ENCODE measurements around the gene CAB39L. TPM values are rescaled to one million over a fixed set of nuclear protein-coding genes. Genes with fewer than 3 reads are reported as not detected.

The CAB39L gene
- total and polyA plus RNA-seq, 2 donors (not counting 3 experiments of a cell fraction or from before 2014, with no cell fraction given): 3.1 to 7.2 TPM

- H3K9ac ChIP-seq (replicated peaks; ENCODE audit: extremely low read depth, insufficient read depth, low read length): no peak overlapping the region
- dilution Hi-C loops (cut with MboI; ENCODE audit: extremely low pct_ligation_motif_present, low sequenced_read_pairs): no loop called here
- POLR2A ChIA-PET: no interaction called here
- H3K4me3 ChIP-seq (replicated peaks in 1 of 3; ENCODE audit: insufficient read depth in 1 of 3, low read depth in 1 of 3, low read length in 3 of 3): no peak overlapping the region
- DNase-seq (ENCODE audit: low read depth, low spot score) (no peak), FAIRE-seq (no peak)
- H3K36me3 ChIP-seq (ENCODE audit: control insufficient read depth in 2 of 2, extremely low read depth in 1 of 2, insufficient read depth in 2 of 2, low read length in 2 of 2): no peaks in the 10 kb centered on the region
- no peaks in the 10 kb centered on the region for H4K20me1 ChIP-seq (replicated peaks; ENCODE audit: control insufficient read depth, extremely low read depth, insufficient read depth, low read length)
- intact Hi-C loops (cut with micrococcal nuclease): no loop called here
- H3K9me1 ChIP-seq (replicated peaks; ENCODE audit: control insufficient read depth, extremely low read depth, insufficient read depth, low read length): no peaks in the 10 kb centered on the region
- CTCF ChIA-PET: interaction anchor here (0.7 to 1.6 kb wide), 6 partner anchors 8 to 126 kb away, joined by 3 to 4 read pairs (median 3); partner anchors contain the start of genes CAB39L and SETDB2
- no peak for TF ChIP-seq POLR2AphosphoS5 (IDR thresholded peaks at IDR 0.05; ENCODE audit: insufficient read depth, low read depth, low read length)
- no peak for TF ChIP-seq EZH2 (IDR thresholded peaks at IDR 0.05; ENCODE audit: borderline replicate concordance, low read depth, low read length, severe bottlenecking)
- TF ChIP-seq, protein P1, sequence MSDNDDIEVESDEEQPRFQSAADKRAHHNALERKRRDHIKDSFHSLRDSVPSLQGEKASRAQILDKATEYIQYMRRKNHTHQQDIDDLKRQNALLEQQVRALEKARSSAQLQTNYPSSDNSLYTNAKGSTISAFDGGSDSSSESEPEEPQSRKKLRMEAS (IDR thresholded peaks at IDR 0.05; ENCODE audit: insufficient read depth, insufficient read length): no peak
- no peak for TF ChIP-seq MYC (IDR thresholded peaks at IDR 0.05; ENCODE audit: low read depth, low read length)
- no peak for TF ChIP-seq POLR2A (IDR thresholded peaks at IDR 0.05; ENCODE audit: low read depth, low read length)
- no peak for TF ChIP-seq FOS (IDR thresholded peaks at IDR 0.05; ENCODE audit: borderline replicate concordance, insufficient read depth, low read length)
- no peak for TF ChIP-seq GATA2 (IDR thresholded peaks at IDR 0.05; ENCODE audit: insufficient read depth, insufficient read length, low read depth, low read length)
- TF ChIP-seq, protein P2, sequence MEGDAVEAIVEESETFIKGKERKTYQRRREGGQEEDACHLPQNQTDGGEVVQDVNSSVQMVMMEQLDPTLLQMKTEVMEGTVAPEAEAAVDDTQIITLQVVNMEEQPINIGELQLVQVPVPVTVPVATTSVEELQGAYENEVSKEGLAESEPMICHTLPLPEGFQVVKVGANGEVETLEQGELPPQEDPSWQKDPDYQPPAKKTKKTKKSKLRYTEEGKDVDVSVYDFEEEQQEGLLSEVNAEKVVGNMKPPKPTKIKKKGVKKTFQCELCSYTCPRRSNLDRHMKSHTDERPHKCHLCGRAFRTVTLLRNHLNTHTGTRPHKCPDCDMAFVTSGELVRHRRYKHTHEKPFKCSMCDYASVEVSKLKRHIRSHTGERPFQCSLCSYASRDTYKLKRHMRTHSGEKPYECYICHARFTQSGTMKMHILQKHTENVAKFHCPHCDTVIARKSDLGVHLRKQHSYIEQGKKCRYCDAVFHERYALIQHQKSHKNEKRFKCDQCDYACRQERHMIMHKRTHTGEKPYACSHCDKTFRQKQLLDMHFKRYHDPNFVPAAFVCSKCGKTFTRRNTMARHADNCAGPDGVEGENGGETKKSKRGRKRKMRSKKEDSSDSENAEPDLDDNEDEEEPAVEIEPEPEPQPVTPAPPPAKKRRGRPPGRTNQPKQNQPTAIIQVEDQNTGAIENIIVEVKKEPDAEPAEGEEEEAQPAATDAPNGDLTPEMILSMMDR (IDR thresholded peaks at IDR 0.05; ENCODE audit: extremely low read depth in 1 of 2, insufficient read depth in 1 of 2, low read depth in 1 of 2, low read length in 2 of 2): no peak
- TF ChIP-seq JUN (IDR thresholded peaks at IDR 0.05; ENCODE audit: borderline replicate concordance, insufficient read depth, insufficient read length, low read depth): no peak
- H2AFZ ChIP-seq (ENCODE audit: low read depth, low read length): no peak overlapping the region
- H3K4me1 ChIP-seq (ENCODE audit: control insufficient read depth, extremely low read depth, insufficient read depth, low read length): no peaks in the 10 kb centered on the region
- H3K9me3 ChIP-seq (replicated peaks; ENCODE audit: control insufficient read depth, insufficient read depth, low read length): no peaks in the 10 kb centered on the region
- no peaks in the 10 kb centered on the region for H3K79me2 ChIP-seq (ENCODE audit: control insufficient read depth, insufficient read depth, low read length)
- H3K27me3 ChIP-seq (ENCODE audit: control insufficient read depth in 2 of 2, insufficient read depth in 2 of 2, low read length in 2 of 2): no peaks in the 10 kb centered on the region
- H3K27ac ChIP-seq (ENCODE audit: insufficient read depth, low read depth, low read length): no peak overlapping the region
- H3K4me2 ChIP-seq (ENCODE audit: insufficient read depth, low read length): no peak overlapping the region
- BruUV-seq (replicated peaks): no TSS peak
Observed at GRCh38 chr13:49428041-49428763, 15.7 kb downstream of the CAB39L start.

Data from endothelial cell of umbilical vein (primary cell).